Activated T-cell treated with anti-CD3 and anti-CD28 coated beads, Interleukin-2, amount 50 U/mL, for 24 hours (primary cell): ENCODE measurements around the gene MSTO1.
A peak's percentile ranks its signal among the peaks of the same experiment; 100 is the strongest.
"Not testable (repeated sequence)": the region's sequence is repeated elsewhere in the genome, so short reads cannot be mapped to it uniquely, and the experiment has no call there.

Experiments
- DNase-seq: peaks from one replicate; pipeline ENCODE4 v3.0.0-alpha.2; 2020
- H3K27ac Mint-ChIP-seq: 2 replicates; pipeline ENCODE4 v1.8.0; 2020; ENCODE audit warnings: mild to moderate bottlenecking, mixed read lengths
- H3K27me3 Mint-ChIP-seq: 2 replicates; pipeline ENCODE4 v1.8.0; 2020; ENCODE audit warnings: mixed read lengths
- H3K36me3 Mint-ChIP-seq: 2 replicates; pipeline ENCODE4 v1.8.0; 2020; ENCODE audit warnings: low read depth, mixed read lengths
- H3K4me1 Mint-ChIP-seq: 2 replicates; pipeline ENCODE4 v1.8.0; 2020; ENCODE audit warnings: low read depth, mixed read lengths
- H3K4me3 Mint-ChIP-seq: 2 replicates; pipeline ENCODE4 v1.8.0; 2020; ENCODE audit warnings: mild to moderate bottlenecking, moderate library complexity, mixed read lengths
- H3K9me3 Mint-ChIP-seq: 2 replicates; pipeline ENCODE4 v1.8.0; 2020; ENCODE audit warnings: mixed read lengths

Gene MSTO1

DNA sequence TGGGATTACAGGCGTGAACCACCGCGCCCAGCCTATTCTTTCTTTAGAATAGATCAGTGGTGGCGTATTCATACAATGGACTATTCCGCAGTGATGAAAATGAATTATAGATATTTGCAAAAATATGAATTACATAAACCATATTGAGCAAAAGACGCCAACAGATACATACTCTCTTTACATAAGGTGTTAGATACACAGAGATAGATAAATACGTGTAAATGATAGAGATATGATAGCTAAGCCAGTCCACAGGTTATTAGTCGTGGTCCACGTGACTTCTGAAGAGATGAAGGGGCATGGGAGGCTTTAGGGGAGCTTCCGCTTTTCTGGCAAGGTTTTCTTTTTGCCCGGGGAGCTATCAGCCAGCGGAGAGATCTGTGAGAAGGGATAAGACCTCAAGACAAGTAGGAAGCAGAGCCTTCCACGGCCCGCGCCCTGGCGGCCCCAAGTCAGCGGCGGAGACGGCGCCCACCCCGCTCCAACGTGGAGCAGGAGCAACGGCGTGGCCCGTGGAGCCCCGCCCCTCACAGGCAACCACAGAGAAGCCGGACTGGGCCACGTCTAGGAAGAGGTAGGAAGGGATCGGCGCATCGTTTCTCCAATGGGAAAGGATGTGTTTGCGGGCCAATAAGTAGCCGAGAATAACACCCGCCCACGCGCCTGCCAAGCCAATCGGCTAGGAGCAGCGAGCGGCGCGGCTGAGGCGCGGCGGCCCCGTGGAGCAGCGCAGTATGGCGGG lies at the start of gene MSTO1:
MSTO1 (plus strand) TSS at position 704 of the 742 bp plus-strand sequence; CDS start at position 735, 31 bp downstream.
- H3K4me3 Mint-ChIP-seq: peak within 1 kb of the TSS; percentile 89
- peak within 1 kb of the TSS; percentile 95 for H3K27ac Mint-ChIP-seq
- DNase-seq: peak; percentile 96
- peaks cover 16% of the 10 kb centered on the region for H3K4me1 Mint-ChIP-seq
- peaks cover 26% of the 10 kb centered on the region for H3K36me3 Mint-ChIP-seq
- H3K27me3 Mint-ChIP-seq: no peaks in the 10 kb centered on the region
- H3K9me3 Mint-ChIP-seq: no peaks in the 10 kb centered on the region

DNA sequence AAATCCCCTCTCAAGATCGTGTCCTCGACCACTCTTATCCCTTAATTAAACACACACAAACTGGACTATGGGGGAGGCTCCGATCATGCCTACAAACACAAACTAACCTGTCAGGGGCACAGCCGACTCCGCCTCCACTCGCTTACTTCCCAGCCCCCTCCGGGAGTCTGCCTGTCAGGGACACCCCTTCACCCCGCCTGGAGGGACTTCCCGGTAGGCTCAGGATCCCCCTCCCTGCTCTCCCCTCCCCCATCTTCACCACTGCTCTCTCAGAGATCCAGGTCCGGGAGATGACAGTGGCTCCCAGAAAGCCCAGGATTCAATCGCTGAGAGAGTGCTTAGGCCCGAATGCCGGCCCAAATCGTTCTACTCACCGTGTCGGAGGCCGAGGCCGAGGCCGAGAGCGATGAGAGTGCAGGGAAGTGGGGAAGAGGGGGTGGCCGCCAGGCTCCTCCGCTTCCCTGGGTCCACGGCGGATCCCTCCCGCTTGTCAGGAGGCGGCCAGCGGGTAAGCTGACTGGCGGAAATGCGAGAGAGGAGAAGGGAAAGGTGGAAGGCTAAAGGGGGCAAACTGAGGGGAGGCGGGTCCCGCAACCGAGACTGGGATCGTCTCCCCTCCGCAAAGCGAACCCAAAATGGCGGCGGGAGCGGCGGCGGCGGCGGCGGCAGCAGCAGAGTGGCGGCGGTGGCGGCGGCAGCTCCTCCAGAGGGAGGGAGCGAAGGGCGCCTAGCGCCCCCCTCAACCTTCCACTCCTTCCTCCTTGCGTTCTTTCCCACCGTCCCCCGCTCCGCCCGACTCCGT lies 48.0 kb upstream of the MSTO1 start:
- Mint-ChIP-seq H3K36me3 (peaks cover 56% of the 10 kb centered on the region), H3K4me1 (peaks cover 51% of the 10 kb centered on the region), H3K4me3 (peak overlapping the region; percentile 99), H3K27ac (peak overlapping the region; percentile 99)
- not testable (repeated sequence) for H3K9me3 Mint-ChIP-seq, H3K27me3 Mint-ChIP-seq
- DNase-seq: peak; percentile 79

DNA sequence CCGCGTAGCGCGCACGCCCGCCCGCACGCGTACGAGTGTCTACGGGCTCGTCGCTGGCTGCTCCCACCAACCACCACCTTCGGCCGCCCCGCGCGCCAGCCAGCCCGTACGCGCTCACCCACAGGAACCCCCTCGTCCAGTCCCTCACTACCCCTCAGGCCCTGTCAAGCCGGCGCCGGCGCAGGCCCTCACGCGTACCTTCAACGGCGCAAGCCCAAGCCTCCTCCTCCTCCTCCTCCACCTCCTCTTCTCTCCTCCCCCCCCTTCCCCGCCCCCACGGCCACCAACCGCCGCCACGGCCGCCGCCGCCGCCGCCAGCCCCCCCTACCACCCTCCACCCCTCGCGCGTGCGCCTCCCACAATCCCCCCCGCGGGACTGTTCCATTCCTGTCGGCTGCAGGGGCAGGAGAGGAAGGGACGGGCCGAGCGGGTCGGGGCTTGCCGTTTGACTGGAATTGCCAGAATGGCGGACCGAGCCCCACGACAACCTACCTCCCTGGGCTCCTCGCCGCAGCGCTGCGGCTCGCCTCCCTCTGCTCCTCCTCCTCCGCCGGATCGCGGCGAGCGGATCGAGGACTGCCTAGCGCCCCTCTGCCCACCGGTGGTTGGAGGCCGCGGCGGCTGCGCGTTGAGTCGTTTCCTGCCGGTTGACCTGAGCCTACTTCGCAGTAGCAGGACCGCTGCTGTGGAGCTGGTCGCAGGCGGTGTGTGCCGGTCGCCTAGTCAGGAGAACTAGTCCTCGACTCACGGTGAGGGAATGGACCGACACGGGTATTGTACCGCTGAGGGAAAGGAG lies 47.2 kb upstream of the MSTO1 start, which contains the start of gene ASH1L:
ASH1L (minus strand) TSS at position 223 of the 796 bp plus-strand sequence. CDS start 41,284 bp downstream, outside the sequence.
- H3K4me3 Mint-ChIP-seq: peak within 1 kb of the TSS; percentile 99
- H3K27ac Mint-ChIP-seq: peak within 1 kb of the TSS; percentile 99
- peak; percentile 97 for DNase-seq
- peaks cover 55% of the 10 kb centered on the region for H3K36me3 Mint-ChIP-seq
- H3K27me3 Mint-ChIP-seq: no peaks in the 10 kb centered on the region
- peaks cover 49% of the 10 kb centered on the region for H3K4me1 Mint-ChIP-seq
- H3K9me3 Mint-ChIP-seq: no peaks in the 10 kb centered on the region

GRCh38 chr1:155563377-155564022 lies 46.5 kb upstream of the MSTO1 start:
- not testable (repeated sequence) for DNase-seq, H3K9me3 Mint-ChIP-seq, H3K27me3 Mint-ChIP-seq
- Mint-ChIP-seq H3K4me1 (peaks cover 45% of the 10 kb centered on the region), H3K27ac (peak overlapping the region; percentile 99), H3K36me3 (peaks cover 55% of the 10 kb centered on the region), H3K4me3 (peak overlapping the region; percentile 99)

DNA sequence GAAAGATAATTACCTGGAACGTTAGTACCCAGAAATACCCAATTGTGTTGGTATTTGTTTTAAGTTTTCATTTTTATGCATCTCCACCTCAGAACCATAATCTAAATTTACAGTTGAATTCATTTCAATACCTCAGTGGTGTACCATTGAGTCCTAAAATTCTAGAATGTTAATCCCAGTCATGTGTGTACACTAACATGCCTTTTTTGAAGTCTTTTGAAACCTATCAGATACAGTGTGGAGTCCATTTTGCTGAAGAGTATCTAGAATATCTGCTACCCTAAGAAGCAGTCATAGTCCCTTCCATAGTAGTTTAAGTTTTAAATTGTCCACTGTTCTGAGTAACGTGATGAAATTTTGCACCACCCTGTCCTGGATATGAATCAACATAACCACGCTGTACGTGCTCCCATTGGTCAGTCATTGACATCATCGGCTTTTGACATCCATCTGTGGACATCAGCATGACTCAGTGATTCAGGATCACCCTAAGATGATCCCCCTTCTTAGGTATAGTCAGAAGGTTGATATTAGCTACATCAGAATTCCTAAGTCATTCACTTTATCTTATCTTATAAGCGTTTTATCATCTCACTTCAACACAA lies 39.9 kb upstream of the MSTO1 start:
- Mint-ChIP-seq H3K36me3 (peaks cover 53% of the 10 kb centered on the region), H3K9me3 (no peaks in the 10 kb centered on the region), H3K4me3 (no peak overlapping the region), H3K4me1 (peaks cover 38% of the 10 kb centered on the region), H3K27me3 (no peaks in the 10 kb centered on the region), H3K27ac (peak overlapping the region; percentile 76)
- no peak for DNase-seq

DNA sequence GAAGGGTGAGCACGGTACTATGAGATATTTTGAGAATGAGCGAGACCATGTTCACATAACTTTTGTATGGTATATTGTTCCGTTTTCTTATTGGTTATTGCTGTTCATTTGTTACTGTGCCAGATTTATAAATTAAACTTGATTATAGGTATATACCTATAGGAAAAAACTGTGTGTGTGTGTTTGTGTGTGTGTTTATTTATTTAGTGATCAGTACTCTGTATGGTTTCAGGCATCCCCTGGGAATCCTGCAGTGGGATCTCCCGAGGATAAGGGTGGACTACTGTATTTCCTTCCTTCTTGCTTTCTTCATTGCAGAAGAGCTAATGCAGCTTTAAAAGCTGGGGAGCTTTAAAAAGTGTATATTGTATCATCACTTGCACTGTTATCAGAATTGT lies 39.4 kb upstream of the MSTO1 start:
- peaks cover 36% of the 10 kb centered on the region for H3K4me1 Mint-ChIP-seq
- H3K27ac Mint-ChIP-seq: peak overlapping the region; percentile 76

GRCh38 chr1:155574077-155574476 lies 35.9 kb upstream of the MSTO1 start:
- no peak overlapping the region for H3K4me3 Mint-ChIP-seq
- peaks cover 28% of the 10 kb centered on the region for H3K36me3 Mint-ChIP-seq
- no peak for DNase-seq
- H3K4me1 Mint-ChIP-seq: peaks cover 22% of the 10 kb centered on the region
- no peaks in the 10 kb centered on the region for H3K9me3 Mint-ChIP-seq
- H3K27me3 Mint-ChIP-seq: no peaks in the 10 kb centered on the region
- no peak overlapping the region for H3K27ac Mint-ChIP-seq

More for the DNA sequence above, 39.4 kb upstream of the MSTO1 start:
- Mint-ChIP-seq H3K4me3 (no peak overlapping the region), H3K9me3 (no peaks in the 10 kb centered on the region), H3K27me3 (no peaks in the 10 kb centered on the region), H3K36me3 (peaks cover 48% of the 10 kb centered on the region)
- no peak for DNase-seq

GRCh38 chr1:155575608-155576007 lies 34.4 kb upstream of the MSTO1 start:
- H3K4me1 Mint-ChIP-seq: peaks cover 12% of the 10 kb centered on the region
- not testable (repeated sequence) for H3K4me3 Mint-ChIP-seq, DNase-seq, H3K9me3 Mint-ChIP-seq, H3K27me3 Mint-ChIP-seq, H3K27ac Mint-ChIP-seq
- H3K36me3 Mint-ChIP-seq: peaks cover 17% of the 10 kb centered on the region

DNA sequence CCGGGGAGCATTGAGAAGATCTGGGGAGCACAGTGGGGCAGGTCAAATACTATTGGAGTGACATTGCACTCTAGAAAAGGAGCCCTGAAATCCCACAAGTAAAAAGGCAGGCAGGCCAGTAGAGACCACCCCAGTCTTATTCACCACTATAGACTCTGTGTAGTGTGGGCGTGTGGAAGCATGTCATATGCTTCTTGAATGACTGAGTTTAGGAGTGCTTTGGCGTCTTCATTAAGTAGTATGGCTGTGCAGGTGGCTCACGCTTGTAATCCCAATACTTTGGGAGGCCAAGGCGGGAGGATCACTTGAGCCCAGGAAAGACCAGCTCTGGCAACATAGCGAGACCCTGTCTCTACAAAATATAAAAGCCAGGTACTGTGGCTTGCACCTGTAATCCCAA lies 26.2 kb upstream of the MSTO1 start:
- not testable (repeated sequence) for H3K9me3 Mint-ChIP-seq, H3K36me3 Mint-ChIP-seq, H3K4me3 Mint-ChIP-seq, DNase-seq, H3K4me1 Mint-ChIP-seq, H3K27ac Mint-ChIP-seq, H3K27me3 Mint-ChIP-seq

- H3K4me3 Mint-ChIP-seq, H3K4me1 Mint-ChIP-seq, H3K9me3 Mint-ChIP-seq, H3K36me3 Mint-ChIP-seq, H3K27ac Mint-ChIP-seq, DNase-seq, H3K27me3 Mint-ChIP-seq: not testable (repeated sequence)
Observed at GRCh38 chr1:155589282-155589681, 20.7 kb upstream of the MSTO1 start.

DNA sequence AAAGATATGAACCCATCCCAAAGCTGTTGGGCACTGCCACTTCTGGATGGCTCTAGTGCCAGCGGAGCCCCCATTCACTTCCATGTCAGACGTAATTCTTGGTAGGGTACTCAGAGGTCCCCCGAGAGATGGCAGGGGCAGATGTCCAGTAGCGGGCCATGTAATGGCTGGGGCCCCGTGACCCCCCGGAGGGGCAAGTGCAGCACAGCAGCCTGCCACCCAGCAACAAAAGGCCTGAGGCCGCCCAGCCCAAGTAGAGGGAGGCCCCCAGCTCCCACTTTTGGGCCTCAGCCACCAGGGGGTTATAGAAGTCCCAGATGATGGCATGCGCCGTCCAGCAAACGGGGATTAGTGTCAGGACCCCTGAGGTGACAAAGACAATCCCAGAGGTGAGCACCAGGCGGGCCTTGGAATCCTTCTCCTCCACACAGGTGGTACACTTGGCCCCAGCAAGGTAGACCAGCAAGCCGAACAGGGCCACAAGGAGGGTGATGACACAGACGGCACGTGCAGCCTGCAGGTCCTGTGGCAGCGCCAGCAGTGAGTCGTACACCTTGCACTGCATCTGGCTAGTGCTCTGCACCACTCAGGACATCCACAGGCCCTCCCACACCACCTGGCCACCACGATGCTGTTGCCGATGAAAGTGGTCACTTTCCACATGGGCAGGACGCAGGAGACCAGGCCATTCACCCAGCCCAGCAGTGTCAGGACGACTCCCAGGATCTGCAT lies 19.3 kb upstream of the MSTO1 start:
- H3K4me3 Mint-ChIP-seq, H3K27me3 Mint-ChIP-seq, H3K36me3 Mint-ChIP-seq, DNase-seq, H3K27ac Mint-ChIP-seq, H3K9me3 Mint-ChIP-seq, H3K4me1 Mint-ChIP-seq: not testable (repeated sequence)

GRCh38 chr1:155591770-155592169 lies 18.2 kb upstream of the MSTO1 start:
- DNase-seq: no peak
- Mint-ChIP-seq H3K27ac (no peak overlapping the region), H3K9me3 (no peaks in the 10 kb centered on the region), H3K36me3 (no peaks in the 10 kb centered on the region), H3K4me3 (no peak overlapping the region), H3K27me3 (no peaks in the 10 kb centered on the region), H3K4me1 (peaks cover 3% of the 10 kb centered on the region)

GRCh38 chr1:155595877-155596474 lies 14.0 kb upstream of the MSTO1 start:
- H3K4me3 Mint-ChIP-seq, H3K27me3 Mint-ChIP-seq, H3K9me3 Mint-ChIP-seq, DNase-seq, H3K36me3 Mint-ChIP-seq, H3K27ac Mint-ChIP-seq: not testable (repeated sequence)
- H3K4me1 Mint-ChIP-seq: peaks cover 15% of the 10 kb centered on the region
